Measurements from ENCODE around the gene CABLES2.
"Not testable (repeated sequence)": the region's sequence is repeated elsewhere in the genome, so short reads cannot be mapped to it uniquely, and the experiment has no call there.

Gene CABLES2

DNA sequence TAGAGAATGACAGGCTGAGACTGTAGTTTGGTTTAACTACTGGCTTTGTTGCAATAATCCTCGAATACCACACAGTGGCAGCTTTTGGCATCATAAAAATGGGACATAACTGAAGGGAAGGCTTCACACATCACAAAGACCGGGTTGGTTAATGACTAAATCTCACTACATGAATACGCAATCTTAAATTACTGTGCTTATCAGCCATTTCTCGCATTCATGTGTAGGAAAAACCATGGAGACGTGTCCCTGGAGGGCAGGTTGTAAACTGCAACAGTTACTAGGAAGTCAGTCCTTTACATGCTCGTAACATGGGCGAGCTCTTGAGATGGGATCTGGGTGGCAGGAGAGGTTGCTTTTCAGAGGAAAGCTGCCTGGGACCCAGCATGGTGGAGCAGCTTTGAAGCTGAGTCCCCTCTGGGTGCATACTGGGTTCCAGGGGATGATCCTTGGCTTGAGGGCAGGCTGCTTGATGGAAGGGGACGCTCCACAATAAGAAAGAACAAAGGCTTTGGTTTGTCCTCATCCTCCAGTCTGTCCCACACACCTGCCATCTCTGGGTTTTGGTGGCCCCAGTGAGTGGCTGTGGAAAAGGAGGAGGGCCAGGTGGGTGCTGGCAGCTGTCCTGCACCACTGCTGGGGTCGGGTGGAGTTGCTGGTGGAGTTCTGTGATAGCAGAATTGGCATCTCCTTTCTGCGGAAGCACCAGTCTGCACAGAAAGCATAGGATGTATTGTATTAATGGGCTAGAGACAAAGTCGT lies 18.1 kb downstream of the CABLES2 start:
- no peak for DNase-seq

DNA sequence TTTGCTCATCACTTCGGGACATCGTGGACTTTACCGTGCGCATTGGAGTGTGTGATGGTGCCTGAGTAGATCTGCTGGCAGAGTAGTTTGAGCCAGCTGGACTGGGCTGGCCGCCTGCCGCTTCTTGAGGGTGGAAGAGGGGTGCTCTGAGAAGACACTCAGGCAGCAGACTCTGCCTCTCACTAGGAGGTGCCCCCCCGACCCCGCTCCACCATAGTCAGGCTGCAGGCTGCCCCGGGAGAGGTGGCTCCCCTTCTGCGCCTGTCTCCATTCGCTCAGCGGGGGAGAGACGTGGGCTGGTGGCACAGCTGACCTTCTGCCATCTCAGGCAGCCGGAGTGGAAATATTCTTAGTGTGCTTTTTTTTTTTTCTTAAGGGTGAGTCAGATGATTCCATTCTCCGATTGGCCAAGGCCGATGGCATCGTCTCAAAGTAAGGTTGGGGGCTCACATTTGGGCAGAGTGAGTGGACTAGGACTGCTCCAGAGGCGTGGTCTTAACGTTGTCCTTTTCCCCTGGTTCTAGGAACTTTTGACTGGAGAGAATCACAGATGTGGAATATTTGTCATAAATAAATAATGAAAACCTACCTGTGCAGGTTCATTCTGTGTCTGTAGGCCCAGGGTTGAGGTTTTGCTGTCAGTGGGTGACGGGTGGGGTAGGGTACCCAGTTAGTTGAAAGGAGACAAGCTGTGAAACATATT lies 19.0 kb downstream of the CABLES2 start:
- no peak for DNase-seq

DNA sequence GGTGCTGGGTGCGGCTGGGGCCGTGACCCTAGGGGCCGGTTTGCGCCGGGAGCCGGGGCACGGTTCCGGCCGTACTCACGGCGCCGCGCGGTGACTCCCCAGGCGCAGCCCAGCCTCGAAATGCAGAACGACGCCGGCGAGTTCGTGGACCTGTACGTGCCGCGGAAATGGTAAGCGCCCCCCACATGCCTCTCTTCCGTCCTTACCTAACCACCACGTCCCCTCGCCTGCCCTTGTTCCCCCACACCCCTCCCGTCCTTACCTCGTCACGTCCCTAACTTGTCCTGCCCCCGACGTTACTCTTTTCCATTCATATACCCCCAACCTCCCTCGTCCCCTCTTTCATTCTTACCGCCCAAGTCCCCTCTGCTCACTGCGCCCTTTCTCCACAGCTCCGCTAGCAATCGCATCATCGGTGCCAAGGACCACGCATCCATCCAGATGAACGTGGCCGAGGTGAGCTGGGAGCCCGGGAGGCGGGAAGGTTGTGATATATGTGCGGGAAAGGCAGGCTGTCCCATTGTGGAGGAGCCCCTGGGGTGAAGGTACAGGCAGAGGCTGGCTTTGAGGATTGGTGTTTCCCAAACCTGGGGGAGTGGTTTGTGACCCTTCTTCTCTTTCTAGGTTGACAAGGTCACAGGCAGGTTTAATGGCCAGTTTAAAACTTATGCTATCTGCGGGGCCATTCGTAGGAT lies 19.7 kb downstream of the CABLES2 start:
- DNase-seq, result no peak

DNA sequence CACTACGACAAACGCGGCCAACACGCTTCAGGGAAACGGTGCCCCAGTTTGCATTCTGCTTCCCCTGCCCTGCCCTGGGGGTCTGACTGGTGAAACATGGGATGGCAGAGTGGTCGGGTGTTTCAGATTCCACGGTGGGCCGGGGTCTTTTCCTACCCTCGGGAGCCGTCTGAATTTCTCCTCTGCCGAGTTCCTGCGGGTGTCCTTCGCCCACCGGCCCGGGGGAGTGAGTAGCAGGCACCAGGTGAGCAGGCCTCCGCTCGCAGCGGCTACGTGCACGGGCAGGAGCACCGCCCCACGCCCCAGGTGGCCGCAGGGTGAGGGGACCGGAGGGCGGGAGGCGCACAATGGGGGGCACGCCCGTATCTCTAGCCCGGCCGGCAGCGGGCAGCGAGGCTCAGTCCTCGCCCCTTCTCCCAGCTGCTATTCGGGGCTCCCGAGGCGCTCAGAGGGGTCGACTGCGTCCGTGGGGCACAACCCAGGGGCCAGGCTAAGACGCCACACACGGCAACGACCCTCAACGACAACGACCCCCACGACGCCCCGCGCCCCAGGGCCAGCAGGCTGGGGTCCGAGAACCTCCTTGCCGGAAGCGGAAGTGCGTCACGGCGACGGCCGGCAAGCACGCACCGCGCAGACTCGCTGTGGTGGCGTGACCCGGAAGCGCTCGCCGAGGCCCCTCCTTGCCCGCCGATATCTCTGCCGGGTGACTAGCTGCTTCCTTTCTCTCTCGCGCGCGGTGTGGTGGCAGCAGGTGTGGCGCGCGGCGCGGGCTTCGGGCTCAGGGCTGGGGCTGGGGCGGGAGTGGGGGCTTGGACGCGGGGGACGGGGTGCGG lies 20.5 kb downstream of the CABLES2 start, which contains the start of gene RPS21:
RPS21 (plus strand) TSS at position 721 of the 836 bp plus-strand sequence. CDS start 236 bp downstream, outside the sequence.
- peak; percentile 91 for DNase-seq

DNA sequence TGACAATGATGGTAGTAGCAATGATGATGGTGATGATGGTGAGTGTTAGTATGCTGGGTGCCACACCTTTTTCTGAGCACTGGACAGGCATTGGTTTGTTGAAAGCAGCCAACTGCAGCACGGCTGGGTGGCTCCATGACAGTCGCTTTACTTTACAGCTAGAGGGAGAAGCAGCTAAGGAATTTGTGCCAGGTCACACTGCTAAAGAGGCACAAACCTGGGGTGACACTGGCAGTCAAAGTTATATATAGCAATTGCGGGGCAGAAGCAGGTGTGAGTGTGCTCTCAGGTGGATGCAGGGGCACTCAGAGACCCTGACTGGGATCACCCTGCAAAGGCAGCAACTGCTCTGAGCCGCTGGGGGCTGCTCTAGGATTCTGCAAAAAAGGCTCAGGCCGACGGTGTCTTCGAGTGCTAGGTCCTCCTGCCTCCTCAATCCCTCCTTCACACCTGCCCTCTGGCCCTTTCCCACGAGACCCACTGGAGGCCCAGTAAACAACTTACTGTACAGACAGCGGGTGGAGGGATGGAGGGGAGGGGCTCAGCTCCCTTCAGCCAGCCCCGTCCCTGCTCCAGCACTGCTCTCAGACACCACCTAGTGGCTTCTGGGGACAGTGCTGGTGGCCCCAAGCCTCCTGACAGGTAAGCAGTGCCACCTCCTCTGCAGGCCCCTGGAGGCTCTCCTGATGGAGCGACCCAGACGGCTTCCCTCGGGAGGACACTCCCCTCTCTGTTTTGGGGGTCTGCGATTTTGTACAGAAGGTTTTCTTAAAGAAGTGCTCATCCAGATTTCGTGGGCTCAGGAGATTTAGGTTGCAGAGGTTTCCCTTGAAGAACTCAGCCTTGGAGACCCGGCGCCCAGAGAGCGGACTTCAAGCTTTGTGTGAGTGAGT lies 24.5 kb downstream of the CABLES2 start:
- DNase-seq, result peak; percentile 65

DNA sequence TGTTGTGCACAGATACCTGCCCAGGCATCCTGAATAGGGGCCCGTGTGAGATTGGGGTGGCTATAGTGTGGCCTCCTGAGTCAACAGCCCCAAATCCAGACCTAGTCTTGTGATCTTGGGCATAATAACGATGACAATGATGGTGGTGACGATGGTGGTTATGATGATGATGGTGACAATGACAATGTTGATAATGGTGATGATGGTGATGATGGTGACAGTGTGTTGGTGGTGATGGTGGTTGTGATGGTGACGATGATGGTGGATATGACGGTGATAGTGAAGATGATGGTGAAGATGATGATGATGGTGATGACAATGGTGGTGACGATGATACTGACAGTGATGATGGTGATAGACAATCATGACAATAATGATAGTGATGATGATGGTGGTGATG lies 25.2 kb downstream of the CABLES2 start:
- no peak for DNase-seq

DNA sequence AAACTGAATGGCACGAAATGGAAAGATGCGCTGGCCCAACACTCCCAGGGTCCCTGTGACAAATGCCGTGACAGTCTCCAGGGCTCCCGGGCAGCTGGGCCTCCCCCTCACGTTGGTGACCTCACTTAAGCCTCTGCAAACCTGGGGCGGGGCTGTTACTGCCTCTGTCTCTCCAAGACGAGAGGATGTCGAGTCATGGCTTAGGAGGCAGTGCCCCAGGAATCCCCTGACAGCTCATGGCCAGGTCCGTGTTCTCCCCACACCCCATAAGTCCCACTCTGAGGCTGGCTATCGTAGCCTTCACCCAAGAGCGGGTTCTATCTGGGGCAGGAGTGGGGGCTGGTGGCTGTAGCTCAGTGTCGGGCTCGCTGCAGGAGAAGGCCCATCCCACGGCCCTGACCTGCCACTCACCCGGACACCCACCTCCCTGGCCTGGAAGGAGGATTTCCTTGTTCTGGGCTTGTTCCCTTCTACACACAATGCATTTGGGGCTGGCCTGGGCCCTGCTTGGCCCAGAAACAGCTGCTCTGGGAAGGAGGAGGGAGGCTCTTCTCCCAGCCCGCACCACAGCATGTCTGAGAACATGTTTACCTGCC lies 25.8 kb downstream of the CABLES2 start:
- DNase-seq, result no peak

DNA sequence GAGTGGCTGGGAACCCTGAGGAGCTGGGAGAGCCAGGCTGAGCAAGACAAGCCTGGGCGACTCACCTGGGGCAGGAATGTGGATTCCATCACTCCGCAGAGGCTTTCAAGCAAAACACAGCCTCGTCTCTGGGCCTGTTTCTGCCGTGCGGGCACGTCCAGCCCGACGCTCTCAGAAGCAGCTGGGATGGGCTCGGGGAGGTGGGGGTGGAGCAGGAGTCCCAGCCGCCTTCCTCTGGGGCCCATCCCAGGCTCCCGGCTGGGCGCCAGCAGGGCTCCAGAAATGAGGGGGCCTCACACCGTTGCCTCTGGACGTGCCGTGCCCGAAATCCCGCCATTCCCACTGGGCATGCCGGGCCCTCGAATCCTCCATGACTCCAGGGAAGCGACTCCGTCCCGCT lies 28.9 kb downstream of the CABLES2 start:
- no peak for DNase-seq

DNA sequence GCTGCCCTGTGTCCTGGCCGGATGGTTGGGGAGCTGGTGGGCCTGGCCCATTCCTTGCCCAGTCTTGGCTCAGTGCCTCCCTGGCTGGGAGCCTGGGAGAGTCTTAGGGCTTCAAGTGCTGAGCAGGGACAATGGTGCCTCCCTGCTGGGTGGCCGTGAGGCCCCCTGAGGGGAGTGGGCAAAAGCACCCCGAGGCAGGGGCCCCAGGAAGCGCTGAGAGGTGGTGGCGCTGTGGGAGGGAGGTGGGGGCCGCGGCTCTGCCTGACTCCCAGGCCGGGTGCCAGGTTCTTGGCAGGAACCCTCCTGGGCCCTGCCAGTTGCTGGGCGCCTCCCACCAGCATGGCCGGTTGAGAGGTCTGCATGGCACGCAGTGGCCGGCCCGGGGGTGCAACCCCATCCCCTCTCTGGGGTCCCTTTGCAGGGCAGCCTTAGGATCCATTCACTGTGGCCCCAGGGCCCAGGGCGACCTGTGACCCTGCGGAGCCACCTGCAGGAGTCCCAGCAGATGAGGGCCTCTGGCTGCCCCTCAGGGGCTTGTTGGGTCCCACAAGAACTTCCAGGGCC lies 29.4 kb downstream of the CABLES2 start:
- no peak for DNase-seq

DNA sequence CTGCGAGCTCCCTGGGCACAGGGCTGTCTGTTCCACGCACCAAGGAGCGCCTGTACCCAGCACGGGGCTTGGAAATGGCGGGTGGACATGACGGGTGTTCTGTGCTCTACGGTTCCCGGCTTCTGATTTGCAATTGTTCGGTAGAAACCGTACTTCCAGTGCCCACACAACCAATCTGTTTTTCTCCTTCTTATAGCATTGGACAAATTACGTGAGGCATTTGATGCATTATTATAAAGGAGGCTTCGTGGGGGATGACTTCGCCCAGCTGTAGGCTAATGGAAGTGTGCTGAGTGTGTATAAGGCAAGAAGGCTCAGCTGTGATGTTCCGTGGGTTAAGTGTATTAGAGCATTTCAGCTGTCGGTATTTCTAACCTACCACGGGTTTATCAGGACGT lies 30.0 kb downstream of the CABLES2 start:
- no peak for DNase-seq

DNA sequence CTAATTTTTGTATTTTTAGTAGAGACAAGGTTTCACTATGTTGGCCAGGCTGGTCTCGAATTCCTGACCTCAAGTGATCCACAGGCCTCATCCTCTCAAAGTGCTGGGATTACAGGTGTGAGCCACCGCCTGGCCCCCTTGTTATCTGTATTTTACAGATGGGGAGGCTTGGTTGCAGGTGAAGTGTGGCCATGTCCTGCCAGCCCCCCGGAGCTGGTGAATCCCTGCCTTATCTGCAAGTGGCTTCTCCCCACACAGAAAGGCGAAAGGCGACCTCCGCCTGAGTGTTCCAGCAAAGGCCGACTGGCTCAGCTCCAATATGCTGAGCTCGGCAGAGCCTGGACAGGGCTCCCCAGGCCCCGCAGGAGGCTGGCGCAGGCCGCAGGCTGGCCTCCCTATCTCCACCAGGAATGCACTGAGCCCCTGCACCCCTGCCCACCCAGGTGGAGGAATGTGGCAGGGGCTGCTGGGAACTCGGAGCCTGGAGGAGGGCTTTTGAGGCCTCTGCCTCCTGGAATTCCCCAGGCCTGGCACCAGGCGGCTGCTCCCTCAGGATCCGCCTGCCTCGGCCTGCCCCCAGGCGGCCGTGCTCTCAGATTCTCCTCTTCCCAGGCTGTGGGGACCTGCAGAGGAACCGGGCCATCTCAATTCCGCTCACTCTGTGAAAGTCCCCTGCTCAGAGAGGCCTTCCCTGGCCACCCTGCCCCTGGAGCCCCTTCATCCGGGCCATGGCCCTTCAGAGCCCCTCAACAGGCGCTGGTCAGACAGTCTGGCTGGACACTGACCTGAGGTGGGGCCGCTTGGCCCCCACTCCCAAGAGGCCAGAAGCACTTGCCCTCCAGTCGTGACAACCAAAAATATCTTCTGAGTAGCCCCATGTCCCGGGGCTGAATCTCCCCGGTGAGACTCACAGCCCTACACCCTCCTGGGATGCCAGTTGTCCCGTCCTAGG lies 30.7 kb downstream of the CABLES2 start:
- no peak for DNase-seq

DNA sequence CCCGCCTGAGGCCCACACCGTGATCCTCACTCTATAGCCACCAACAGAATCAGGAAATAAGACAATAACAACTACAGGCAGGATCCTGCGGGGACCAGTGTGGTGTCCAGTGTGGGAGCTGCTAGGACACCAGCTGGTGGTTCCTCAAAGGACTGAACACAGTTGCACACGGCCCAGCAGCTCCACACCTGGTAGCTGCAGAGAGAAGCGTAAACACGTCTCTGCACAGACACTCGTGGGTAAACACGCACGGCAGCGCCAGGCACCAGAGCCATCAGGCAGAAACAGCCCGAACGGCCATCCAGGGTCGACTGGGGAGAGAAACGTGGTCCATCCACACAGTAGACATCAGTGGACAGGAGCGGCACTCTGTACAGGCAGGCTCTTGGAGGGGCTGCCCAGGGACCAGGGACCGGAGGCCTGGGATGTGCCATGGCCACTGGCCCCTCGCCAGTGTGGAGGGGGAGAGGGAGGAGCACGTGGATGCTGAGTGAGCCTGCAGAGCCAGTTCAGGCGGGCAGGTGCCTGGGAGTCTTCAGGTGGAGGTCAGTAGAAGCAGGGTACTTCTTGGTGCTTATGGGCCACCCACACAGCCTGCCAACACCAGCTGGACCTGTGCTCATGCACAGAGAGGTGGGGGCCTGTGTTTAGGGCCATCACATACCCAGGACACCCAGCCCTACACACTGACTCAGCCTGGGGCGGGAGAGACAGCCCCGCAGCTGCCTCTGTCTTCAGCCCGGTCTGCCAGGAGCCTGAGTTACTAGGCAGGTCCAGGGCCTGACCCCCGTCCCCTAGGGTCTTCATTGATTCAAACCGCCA lies 32.5 kb downstream of the CABLES2 start:
- no peak for DNase-seq

DNA sequence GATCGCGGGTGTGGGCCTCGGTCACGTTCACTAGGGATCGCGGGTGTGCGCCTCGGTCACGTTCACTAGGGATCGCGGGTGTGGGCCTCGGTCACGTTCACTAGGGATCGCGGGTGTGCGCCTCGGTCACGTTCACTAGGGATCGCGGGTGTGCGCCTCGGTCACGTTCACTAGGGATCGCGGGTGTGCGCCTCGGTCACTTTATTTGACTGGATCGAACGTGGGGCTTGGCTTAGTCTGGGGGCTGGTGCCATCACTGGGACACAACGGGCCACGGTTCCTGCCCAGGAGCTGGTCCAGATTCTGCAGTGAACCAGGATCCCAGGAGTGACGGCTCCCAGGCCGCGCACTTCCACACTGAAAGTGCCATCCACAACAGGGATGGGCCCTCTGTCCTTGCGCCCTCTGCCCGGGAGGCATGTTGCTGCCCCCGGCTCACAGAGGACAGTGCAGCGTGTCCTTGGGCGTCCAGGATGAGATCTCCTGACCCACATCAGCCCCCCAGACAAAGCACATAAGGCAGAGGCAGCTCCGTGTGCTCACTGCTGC lies 33.4 kb downstream of the CABLES2 start:
- not testable (repeated sequence) for DNase-seq

DNA sequence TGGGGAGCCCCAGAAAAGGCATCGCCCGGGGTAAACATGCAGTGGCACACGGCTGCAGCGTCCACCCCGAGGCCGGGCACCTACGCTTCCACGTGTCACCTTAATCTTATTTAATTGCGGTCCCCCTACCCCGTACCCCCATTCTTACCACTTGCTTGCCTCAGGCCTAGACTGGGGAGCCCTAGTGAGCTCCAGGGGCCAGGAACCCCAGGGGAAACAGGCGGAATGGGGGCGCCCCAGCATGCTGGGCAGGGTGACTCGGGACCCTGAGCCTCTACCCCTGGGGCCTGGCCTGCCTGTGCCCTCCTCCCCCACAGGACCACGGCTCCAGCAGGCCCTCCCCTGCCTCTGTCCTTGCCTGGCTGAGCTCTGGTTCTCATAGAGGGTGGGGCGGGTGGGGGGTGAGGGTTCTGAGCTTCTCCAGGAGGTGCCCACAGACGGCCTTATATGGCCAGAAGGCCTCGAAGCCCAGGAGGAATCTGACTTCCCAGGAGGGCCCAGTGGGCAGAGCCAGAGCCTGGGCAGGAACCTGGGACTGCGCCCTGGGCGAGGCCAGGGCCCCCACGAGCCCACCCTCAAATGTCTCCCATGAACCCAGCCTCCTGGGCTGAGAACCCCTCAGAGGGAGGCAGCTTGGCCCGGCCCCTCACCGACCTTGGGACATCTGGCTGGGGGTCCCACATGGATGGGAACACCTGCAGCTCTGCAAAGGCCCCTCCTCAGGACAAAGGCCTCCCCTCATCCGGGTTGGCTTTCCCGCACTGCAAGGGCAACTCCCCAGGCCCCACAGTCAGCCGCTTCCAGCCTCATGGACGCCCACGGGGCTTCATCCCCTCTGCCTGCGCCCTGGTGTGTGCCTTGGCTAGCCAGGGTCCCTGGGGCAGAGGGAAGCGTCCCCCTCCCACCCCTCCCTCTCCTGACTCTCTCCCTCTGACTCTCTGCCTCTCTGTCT lies 34.8 kb downstream of the CABLES2 start:
- DNase-seq, result no peak

DNA sequence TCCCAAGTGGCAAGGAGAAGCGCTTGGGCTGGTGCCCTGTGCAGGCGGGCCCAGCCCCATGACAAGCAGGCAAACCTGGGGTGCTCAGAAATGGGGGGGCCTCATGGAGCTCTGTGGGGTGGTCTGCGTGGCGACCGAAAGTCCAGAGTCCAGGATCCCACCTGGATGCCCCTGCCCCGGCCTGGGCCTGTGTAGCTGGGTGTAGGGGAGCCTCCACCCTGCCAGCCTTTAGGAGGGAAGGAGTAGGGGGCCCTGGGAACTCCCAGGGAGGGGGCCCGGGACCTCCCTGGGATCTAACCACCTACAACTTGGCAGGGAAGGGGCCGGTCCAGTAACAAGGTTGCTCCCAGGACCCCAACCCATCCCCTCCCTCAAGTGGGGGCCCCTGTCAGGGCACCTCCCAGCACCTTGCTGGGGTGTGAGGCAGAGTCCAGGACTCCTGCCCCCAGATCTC lies 35.5 kb downstream of the CABLES2 start:
- no peak for DNase-seq

DNA sequence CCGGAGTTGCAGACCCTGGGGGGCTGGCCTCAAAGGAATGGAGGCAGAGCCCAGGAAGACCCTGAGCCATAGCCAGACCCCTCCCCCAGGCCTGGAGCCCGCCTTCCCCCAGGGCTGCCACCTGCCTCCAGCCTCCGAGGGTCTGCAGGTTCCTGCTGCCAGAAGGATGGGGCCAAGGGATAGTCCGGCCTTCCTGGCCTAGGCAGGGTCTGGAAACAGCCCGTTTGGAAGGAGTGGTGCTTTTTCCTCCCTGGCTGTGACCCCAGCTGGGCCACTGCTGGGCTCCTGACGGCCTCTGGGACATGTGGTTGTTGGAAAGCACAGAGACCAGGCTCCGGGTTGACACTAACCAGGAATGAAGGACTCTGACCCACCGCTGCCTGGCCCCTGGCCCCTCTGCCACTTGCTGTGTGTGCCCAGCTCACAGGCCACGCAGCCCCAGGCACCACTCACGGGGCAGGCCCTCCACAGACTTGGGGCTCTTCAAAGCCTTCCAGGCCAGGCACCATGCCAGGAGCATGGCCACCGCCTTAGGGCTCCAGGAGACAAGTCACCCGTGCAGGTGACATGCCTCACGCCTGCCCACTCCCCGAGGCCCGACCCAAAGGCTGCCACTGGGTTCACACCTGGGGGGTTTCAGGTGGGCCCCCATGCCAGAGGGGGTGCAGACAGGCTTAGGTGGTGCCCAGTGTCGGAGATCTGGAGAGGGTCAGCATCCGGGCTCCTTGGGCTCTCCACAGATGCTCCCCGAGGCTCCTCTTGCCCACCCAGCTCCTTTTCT lies 36.1 kb downstream of the CABLES2 start:
- DNase-seq, result no peak

Measured in T-helper 9 cell (primary cell).